IMR-90 (cell line): Measurements from ENCODE around the gene AMDHD2. TPM values are rescaled to one million over a fixed set of nuclear protein-coding genes. Genes with fewer than 3 reads are reported as not detected.

Experiments used
- ATAC-seq: fragments of 200-7000 bp; cut with Tn5 transposase; 2 replicates; pipeline ENCODE4 v1.9.1; 2020; ENCODE audit warnings: low read depth, mild to moderate bottlenecking, moderate library complexity
- BruUV-seq: library from RNA; stranded (reverse); fragments of 400-500 nt; replicated peaks from 2 replicates; lab custom pipeline; 2021; lab: Mats Ljungman, UMichigan
- CTCF ChIA-PET: fragments of 300-600 bp; formaldehyde crosslinking; extraction: SDS; loops from one replicate; lab custom pipeline; 2021; ENCODE audit warnings: antibody characterized with exemption; lab: Yijun Ruan, JAX
- POLR2A ChIA-PET: fragments of 300-600 bp; sonication (Branson Sonifier 250); formaldehyde crosslinking; loops from one replicate; lab custom pipeline; 2022; ENCODE audit warnings: antibody characterized with exemption; ENCODE audit not compliant: unreplicated experiment; lab: Charles Lee
- DNase-seq: peaks from one replicate; pipeline ENCODE4 v3.0.0; 2013
- H2AFZ ChIP-seq: replicated peaks from 2 replicates; pipeline ENCODE3; 2013; ENCODE audit warnings: low read length, mild to moderate bottlenecking; ENCODE audit not compliant: poor library complexity
- H2AK5ac ChIP-seq: 2 replicates; pipeline ENCODE4 v1.6.1; 2013; ENCODE audit warnings: low read depth, low read length, inconsistent platforms
- H2AK9ac ChIP-seq: replicated peaks from 2 replicates; pipeline ENCODE3; 2013; ENCODE audit warnings: mild to moderate bottlenecking, low read depth, low read length, moderate library complexity; ENCODE audit not compliant: poor library complexity
- H2BK120ac ChIP-seq: 2 replicates; pipeline ENCODE4 v1.6.1; 2013; ENCODE audit warnings: low read depth, low read length, inconsistent platforms
- H2BK15ac ChIP-seq: 3 replicates; pipeline ENCODE4 v1.6.1; 2013; ENCODE audit warnings: low read depth, low read length, inconsistent platforms
- H2BK20ac ChIP-seq: 2 replicates; pipeline ENCODE4 v1.6.1; 2013; ENCODE audit warnings: low read depth, mild to moderate bottlenecking, inconsistent platforms, low read length, moderate library complexity
- H2BK5ac ChIP-seq: 2 replicates; pipeline ENCODE4 v1.6.1; 2013; ENCODE audit warnings: mild to moderate bottlenecking, low read depth, low read length, inconsistent platforms; ENCODE audit not compliant: poor library complexity, severe bottlenecking
- H3K14ac ChIP-seq: replicated peaks from 2 replicates; pipeline ENCODE4 v1.6.1; 2013; ENCODE audit warnings: low read depth, low read length, inconsistent platforms
- H3K18ac ChIP-seq: 2 replicates; pipeline ENCODE4 v1.6.1; 2013; ENCODE audit warnings: low read depth, low read length, control low read depth
- H3K23ac ChIP-seq: 2 replicates; pipeline ENCODE4 v1.6.1; 2013; ENCODE audit warnings: low read depth, low read length, inconsistent platforms
- H3K27ac ChIP-seq: 2 replicates; pipeline ENCODE4 v1.5.1; 2013; ENCODE audit warnings: mild to moderate bottlenecking, control low read depth, low read length; ENCODE audit not compliant: insufficient read depth
- H3K27me3 ChIP-seq: 2 replicates; pipeline ENCODE4 v1.6.1; 2013; ENCODE audit warnings: low read length; ENCODE audit not compliant: control insufficient read depth, insufficient read depth
- H3K36me3 ChIP-seq: 2 replicates; pipeline ENCODE4 v1.6.1; 2013; ENCODE audit warnings: low read length, mixed read lengths; ENCODE audit not compliant: control insufficient read depth, insufficient read depth
- H3K4ac ChIP-seq: 2 replicates; pipeline ENCODE4 v1.6.1; 2013; ENCODE audit warnings: low read depth, low read length, inconsistent platforms
- H3K4me1 ChIP-seq: 2 replicates; pipeline ENCODE4 v1.6.1; 2013; ENCODE audit warnings: low read length, mixed read lengths; ENCODE audit not compliant: control insufficient read depth, insufficient read depth
- H3K4me2 ChIP-seq: 2 replicates; pipeline ENCODE4 v1.6.1; 2013; ENCODE audit warnings: low read depth, mild to moderate bottlenecking, control low read depth, low read length, moderate library complexity
- H3K4me3 ChIP-seq: 2 replicates; pipeline ENCODE4 v1.5.1; 2013; ENCODE audit warnings: low read depth, mild to moderate bottlenecking, control low read depth, low read length, moderate library complexity; ENCODE audit not compliant: insufficient read depth
- H3K56ac ChIP-seq: 2 replicates; pipeline ENCODE4 v1.6.1; 2013; ENCODE audit warnings: low read length, inconsistent platforms; ENCODE audit not compliant: insufficient read depth; ENCODE audit errors: extremely low read depth
- H3K79me1 ChIP-seq, 2 experiments: 2 replicates each; pipeline ENCODE4 v1.6.1; 2013; ENCODE audit warnings: low read length in 2 of 2, inconsistent platforms in 1 of 2, low read depth in 1 of 2
- H3K9ac ChIP-seq: 2 replicates; pipeline ENCODE4 v1.6.1; 2013; ENCODE audit warnings: low read depth, low read length, control low read depth
- H3K9me1 ChIP-seq: 2 replicates; pipeline ENCODE4 v1.6.1; 2013; ENCODE audit warnings: low read length, inconsistent platforms; ENCODE audit not compliant: insufficient read depth
- H3K9me3 ChIP-seq: 2 replicates; pipeline ENCODE4 v1.6.1; 2013; ENCODE audit warnings: low read length; ENCODE audit not compliant: control insufficient read depth, insufficient read depth
- H4K20me1 ChIP-seq: 2 replicates; pipeline ENCODE4 v1.6.1; 2013; ENCODE audit warnings: low read length, inconsistent platforms; ENCODE audit not compliant: insufficient read depth
- H4K5ac ChIP-seq: 2 replicates; pipeline ENCODE4 v1.6.1; 2013; ENCODE audit warnings: mild to moderate bottlenecking, low read depth, low read length, control low read depth
- H4K8ac ChIP-seq, 2 experiments: 2 replicates each; pipeline ENCODE4 v1.6.1; 2013; ENCODE audit warnings: low read depth in 2 of 2, low read length in 2 of 2, control low read depth in 1 of 2, inconsistent platforms in 1 of 2
- H4K91ac ChIP-seq: 2 replicates; pipeline ENCODE4 v1.6.1; 2013; ENCODE audit warnings: low read depth, low read length, inconsistent platforms; ENCODE audit not compliant: insufficient read depth
- BHLHE40 ChIP-seq: fragments of 150-350 bp; IDR thresholded peaks from 2 replicates; pipeline ENCODE4 v1.6.1; 2016; ENCODE audit warnings: mild to moderate bottlenecking, low read depth, low read length
- CHD1 ChIP-seq: IDR thresholded peaks from 2 replicates; pipeline ENCODE4 v1.6.1; 2012; ENCODE audit warnings: low read depth, low read length, improper control_type of control experiment
- CTCF ChIP-seq: conservative IDR thresholded peaks from 2 replicates; pipeline ENCODE4 v1.5.1; 2012; ENCODE audit warnings: mild to moderate bottlenecking, low read depth, low read length, improper control_type of control experiment
- ELK1 ChIP-seq: fragments of 150-350 bp; IDR thresholded peaks from 2 replicates; pipeline ENCODE4 v1.6.1; 2016; ENCODE audit warnings: low read depth, mild to moderate bottlenecking, low read length, moderate library complexity, borderline replicate concordance
- FOS ChIP-seq: fragments of 150-350 bp; IDR thresholded peaks from 2 replicates; pipeline ENCODE4 v1.6.1; 2016; ENCODE audit warnings: low read depth, low read length
- MAFK ChIP-seq: IDR thresholded peaks from 2 replicates; pipeline ENCODE4 v1.6.1; 2012; ENCODE audit warnings: low read depth, low read length, improper control_type of control experiment
- POLR2A ChIP-seq: IDR thresholded peaks from 2 replicates; pipeline ENCODE4 v1.6.1; 2012; ENCODE audit warnings: mild to moderate bottlenecking, low read depth, low read length
- RAD21 ChIP-seq: IDR thresholded peaks from 2 replicates; pipeline ENCODE4 v1.6.1; 2012; ENCODE audit warnings: low read length, improper control_type of control experiment
- RCOR1 ChIP-seq: IDR thresholded peaks from 2 replicates; pipeline ENCODE4 v1.6.1; 2012; ENCODE audit warnings: mild to moderate bottlenecking, low read length, improper control_type of control experiment; ENCODE audit not compliant: insufficient replicate concordance
- RFX5 ChIP-seq: IDR thresholded peaks from 2 replicates; pipeline ENCODE4 v1.8.0; 2012; ENCODE audit warnings: low read depth, mild to moderate bottlenecking, low read length, moderate library complexity
- USF2 ChIP-seq: fragments of 150-350 bp; IDR thresholded peaks from 2 replicates; pipeline ENCODE4 v1.6.1; 2017; ENCODE audit warnings: mild to moderate bottlenecking, antibody characterized with exemption, low read length, low read depth
- WGBS, 2 experiments: methylation state at CpG; one replicate each; pipeline versions ENCODE4 v1.1.5 to v1.1.7; 2013; ENCODE audit warnings: missing lambda C conversion rate in 2 of 2; ENCODE audit not compliant: insufficient read length in 1 of 2; ENCODE audit errors: extremely low coverage in 2 of 2; 5-methylcytosine and 5-hydroxymethylcytosine counted together
- dilution Hi-C: fragments of 300-500 bp; cut with HindIII; formaldehyde crosslinking; loops from one replicate; pipeline ENCODE4 v1.14.3; 2018; ENCODE audit warnings: low sequenced_read_pairs; ENCODE audit not compliant: unreplicated experiment
- in situ Hi-C: fragments of 300-500 bp; cut with MboI; formaldehyde crosslinking; loops from 3 replicates; pipeline ENCODE4 v1.14.3; 2019; ENCODE audit warnings: low sequenced_read_pairs, inconsistent platforms, mixed read lengths
- intact Hi-C: fragments of 100-400 bp; cut with micrococcal nuclease; formaldehyde crosslinking; loops from 2 replicates; pipeline ENCODE4 v1.10.0; 2022
- polyA plus RNA-seq, 3 experiments: library from polyadenylated mRNA; depleted of rRNA; stranded (reverse); fragments of >200 nt; gene quantifications; 2 replicates each; pipeline ENCODE4 v1.2.3, GENCODE V29; 2012; ENCODE audit warnings: low replicate concordance in 1 of 3
- total RNA-seq: library from RNA; depleted of rRNA; stranded (reverse); fragments of >200 nt; gene quantifications from 2 replicates; pipeline ENCODE4 v1.2.3, GENCODE V29; 2012

AMDHD2 gene
- total and polyA plus RNA-seq, 2 of the 4 experiments (the other 2 are of a cell fraction): 10.6 to 30.3 TPM

GRCh38 chr16:2487903-2488531 lies 32.2 kb upstream of the AMDHD2 start (continued):
- TF ChIP-seq RFX5: no peak
- no peak for TF ChIP-seq CHD1
- TF ChIP-seq ELK1: no peak

GRCh38 chr16:2489581-2489980 lies 30.6 kb upstream of the AMDHD2 start:
- Histone ChIP-seq H3K27ac (no peak overlapping the region), H2AK5ac (no peak overlapping the region), H4K8ac (no peak overlapping the region), H3K9me1 (peaks cover 4% of the 10 kb centered on the region; the same call in 1 of the 2 replicates), H3K56ac (no peak overlapping the region), H2AK9ac (peak overlapping the region; percentile 0), H2BK120ac (no peak overlapping the region), H3K9ac (no peak overlapping the region), H3K4me3 (no peak overlapping the region), H3K4me2 (no peak overlapping the region), H2BK15ac (no peak overlapping the region), H2BK5ac (no peak overlapping the region), H2AFZ (no peak overlapping the region), H3K36me3 (peaks cover 2% of the 10 kb centered on the region; the same call in 1 of the 2 replicates), H3K14ac (no peak overlapping the region), H4K91ac (no peak overlapping the region), H3K18ac (no peak overlapping the region), H3K9me3 (no peaks in the 10 kb centered on the region), H2BK20ac (no peak overlapping the region), H3K79me1 (peaks cover 16 to 58% of the 10 kb centered on the region in 2 experiments), H3K23ac (no peak overlapping the region), H4K5ac (no peak overlapping the region), H3K27me3 (no peaks in the 10 kb centered on the region), H4K20me1 (peaks cover 20% of the 10 kb centered on the region), H3K4me1 (peaks cover 11% of the 10 kb centered on the region), H3K4ac (no peak overlapping the region)
- CTCF ChIA-PET: interaction anchor here (1.0 kb wide), 1 partner anchor 12 kb away, joined by 3 read pairs; no protein-coding TSS in a partner anchor
- dilution Hi-C loops (no loop called here), in situ Hi-C loops (no loop called here), intact Hi-C loops (no loop called here)
- no peak for ATAC-seq
- POLR2A ChIA-PET: no interaction called here
- WGBS, 2 experiments: 93% methylated on average over 14 of the region's 16 CpGs; no CpG with 5 or more reads in 1 of the 2 experiments
- DNase-seq: no peak
- no TSS peak for BruUV-seq
- no peak for TF ChIP-seq RAD21
- no peak for TF ChIP-seq USF2
- TF ChIP-seq MAFK: no peak
- TF ChIP-seq BHLHE40: no peak
- TF ChIP-seq POLR2A: no peak
- no peak for TF ChIP-seq RFX5
- TF ChIP-seq RCOR1: no peak
- TF ChIP-seq CHD1: no peak
- no peak for TF ChIP-seq CTCF
- no peak for TF ChIP-seq FOS
- TF ChIP-seq ELK1: no peak
